Neuron (in vitro differentiated cells): Measurements from ENCODE around the gene ZFHX2.

Experiments
- H2AFZ ChIP-seq: one replicate; pipeline ENCODE4 v1.6.1; 2013; ENCODE audit warnings: low read depth, mild to moderate bottlenecking, inconsistent platforms, low read length, moderate library complexity
- H3K27me3 ChIP-seq: one replicate; pipeline ENCODE4 v1.6.1; 2013; ENCODE audit warnings: low read length; ENCODE audit not compliant: insufficient read depth
- H3K36me3 ChIP-seq: one replicate; pipeline ENCODE4 v1.6.1; 2013; ENCODE audit warnings: low read length; ENCODE audit not compliant: insufficient read depth
- H3K4me1 ChIP-seq: one replicate; pipeline ENCODE4 v1.6.1; 2013; ENCODE audit warnings: low read length; ENCODE audit not compliant: insufficient read depth
- H3K4me3 ChIP-seq: 2 replicates; pipeline ENCODE4 v1.5.1; 2013; ENCODE audit warnings: mild to moderate bottlenecking, low read length, moderate library complexity
- H3K9me3 ChIP-seq: one replicate; pipeline ENCODE4 v1.6.1; 2013; ENCODE audit warnings: low read length

Gene ZFHX2

DNA sequence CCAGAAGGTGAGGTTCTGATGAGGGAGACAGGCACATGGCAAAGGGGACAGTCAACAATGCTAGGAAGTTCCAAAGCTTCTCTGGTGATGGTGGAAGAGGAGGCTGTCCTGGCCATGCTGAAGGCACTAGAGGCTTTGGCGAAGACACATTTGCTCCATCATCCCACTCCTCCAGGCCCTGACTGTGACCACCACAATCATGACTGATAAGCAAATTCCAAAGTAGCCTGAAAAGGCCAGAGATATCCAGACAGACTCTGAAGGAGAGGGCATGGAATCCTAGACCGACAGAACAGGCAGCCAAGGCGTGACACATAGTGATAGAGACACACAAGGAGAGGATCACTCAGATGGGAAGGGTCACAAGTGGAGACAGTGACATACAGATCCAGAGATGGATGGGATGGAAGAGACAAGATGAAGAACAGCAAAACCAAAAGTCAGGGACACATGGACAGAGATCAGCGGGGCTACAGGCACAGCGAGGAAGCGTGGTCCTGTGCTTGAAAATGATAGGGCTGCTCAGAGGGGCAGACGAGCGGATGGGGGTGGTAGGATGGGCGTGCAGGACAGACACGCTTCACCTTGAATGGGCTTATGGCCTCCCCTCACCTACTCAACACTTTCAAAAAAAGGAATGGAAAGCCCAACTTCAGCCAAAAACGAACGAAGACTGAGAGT, 1.3 kb downstream of the ZFHX2 start:
- Histone ChIP-seq H3K36me3 (no peaks in the 10 kb centered on the region), H3K4me3 (peak overlapping the region; percentile 75), H2AFZ (peak overlapping the region; percentile 88), H3K4me1 (peaks cover 27% of the 10 kb centered on the region), H3K27me3 (no peaks in the 10 kb centered on the region), H3K9me3 (no peaks in the 10 kb centered on the region)

DNA sequence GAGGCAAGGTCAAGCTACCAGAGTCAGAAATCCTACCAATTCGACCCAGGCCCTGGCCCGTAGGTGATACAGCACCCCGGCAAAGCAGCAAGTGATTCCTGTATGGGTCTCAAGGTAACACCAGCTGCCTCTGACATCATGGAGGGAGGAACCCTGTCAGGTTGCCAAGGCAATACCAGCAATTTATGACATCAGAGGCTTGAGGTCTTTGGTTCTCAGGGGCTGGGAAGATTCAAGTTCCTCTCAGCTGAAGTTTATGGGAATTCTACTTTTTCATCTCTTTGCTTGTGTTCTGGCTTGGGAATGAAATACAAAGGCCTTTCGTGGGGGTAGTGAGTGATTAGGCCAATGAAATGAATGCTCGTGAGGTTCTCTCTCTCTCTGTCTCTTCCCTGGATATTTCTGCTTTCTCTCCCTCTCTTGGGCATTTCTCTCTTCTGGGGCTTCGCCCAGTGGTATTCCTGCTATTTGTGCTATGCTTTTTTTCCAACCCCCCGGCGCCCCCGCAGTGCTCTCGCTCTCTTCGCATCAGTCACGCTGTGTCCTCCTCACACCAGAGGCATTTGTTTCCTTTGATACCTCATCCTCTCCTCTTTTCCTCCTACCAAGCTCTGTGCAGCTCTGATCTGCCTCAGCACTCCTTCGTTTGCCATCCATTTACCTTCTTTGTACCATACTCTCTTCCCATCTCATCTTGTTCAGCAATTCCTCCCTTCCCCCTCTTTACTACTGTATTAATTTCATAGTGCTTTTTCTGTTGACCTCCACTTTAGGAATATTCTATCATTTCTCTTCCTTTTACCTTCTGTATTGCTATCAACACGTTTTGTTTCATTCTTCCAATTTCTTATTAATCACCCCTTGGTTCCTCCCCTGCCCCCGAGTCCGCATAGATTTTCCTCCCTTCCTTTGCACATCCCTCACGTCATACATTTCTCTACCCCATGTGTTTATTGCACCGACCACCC, 2.9 kb downstream of the ZFHX2 start:
- peaks cover 25% of the 10 kb centered on the region for H3K4me1 ChIP-seq
- no peaks in the 10 kb centered on the region for H3K27me3 ChIP-seq
- H3K36me3 ChIP-seq = no peaks in the 10 kb centered on the region
- no peak overlapping the region for H3K4me3 ChIP-seq
- H2AFZ ChIP-seq = no peak overlapping the region
- no peaks in the 10 kb centered on the region for H3K9me3 ChIP-seq

- Histone ChIP-seq H3K27me3 (no peaks in the 10 kb centered on the region), H3K4me1 (peaks cover 25% of the 10 kb centered on the region), H3K9me3 (no peaks in the 10 kb centered on the region), H3K4me3 (no peak overlapping the region), H3K36me3 (peaks cover 4% of the 10 kb centered on the region), H2AFZ (no peak overlapping the region)
These were observed 3.6 kb downstream of the ZFHX2 start for GRCh38 chr14:23547924-23548323.

DNA sequence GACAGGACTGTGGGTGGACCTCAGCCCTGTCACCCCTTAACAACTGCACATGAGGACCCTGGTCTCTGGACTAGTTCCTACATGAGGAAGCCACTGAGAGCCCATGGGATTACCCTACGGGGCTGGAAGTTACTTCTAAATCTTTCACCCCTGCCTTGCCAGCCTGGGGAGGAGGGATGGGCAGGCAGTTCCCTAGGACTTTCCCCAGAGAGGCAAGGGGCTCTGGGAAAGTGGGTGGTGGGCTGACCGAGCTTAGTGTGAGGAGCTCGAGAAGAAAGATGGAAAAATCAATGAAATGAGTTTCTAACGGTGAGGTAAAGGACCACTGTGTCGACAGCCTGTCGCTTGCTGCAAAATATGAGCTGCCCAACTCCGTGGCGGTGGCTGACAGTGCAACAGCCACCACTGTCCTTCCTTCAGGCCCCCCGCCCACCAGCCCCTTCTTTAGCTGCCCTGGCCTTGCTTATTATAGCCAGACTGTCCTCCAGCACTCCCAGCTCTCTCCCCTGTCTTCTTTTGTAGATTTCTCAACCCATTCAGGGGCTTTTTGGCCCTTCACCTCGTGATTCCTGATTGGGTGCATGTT, 5.0 kb downstream of the ZFHX2 start:
- Histone ChIP-seq H3K4me3 (no peak overlapping the region), H3K9me3 (no peaks in the 10 kb centered on the region), H3K27me3 (no peaks in the 10 kb centered on the region), H3K4me1 (peaks cover 25% of the 10 kb centered on the region), H3K36me3 (peaks cover 4% of the 10 kb centered on the region), H2AFZ (no peak overlapping the region)

DNA sequence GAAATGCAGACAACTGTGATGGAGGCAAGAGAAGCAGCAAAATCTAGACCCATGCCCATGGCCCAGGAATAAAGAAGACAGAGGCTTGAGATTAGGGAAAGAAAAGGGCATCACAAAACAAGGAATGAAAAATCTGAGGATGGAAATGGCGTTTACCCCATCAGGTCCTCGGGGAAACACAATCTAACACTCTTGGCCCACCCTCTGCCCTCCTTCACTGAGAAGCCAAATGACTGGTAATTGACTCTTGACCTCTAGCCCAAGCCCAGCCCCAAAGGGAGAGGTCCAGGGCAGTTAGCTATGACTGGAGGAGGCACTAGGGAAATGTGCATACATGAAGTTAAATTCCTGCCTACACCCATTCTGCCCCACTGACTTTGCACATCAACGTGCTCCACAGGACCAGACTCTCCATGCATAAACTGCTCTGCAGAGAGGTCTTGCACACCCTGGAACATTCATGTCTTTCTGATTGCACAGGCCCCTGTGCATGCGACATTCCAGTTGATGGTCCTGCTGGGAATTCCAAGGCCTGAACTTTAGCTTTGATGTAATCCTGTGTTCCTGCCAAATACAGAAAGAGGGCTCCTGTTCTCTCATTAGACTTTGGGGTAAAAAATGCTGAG, 5.7 kb downstream of the ZFHX2 start:
- Histone ChIP-seq H3K4me3 (no peak overlapping the region), H3K9me3 (no peaks in the 10 kb centered on the region), H3K27me3 (no peaks in the 10 kb centered on the region), H3K4me1 (peaks cover 25% of the 10 kb centered on the region), H2AFZ (no peak overlapping the region), H3K36me3 (peaks cover 4% of the 10 kb centered on the region)

GRCh38 chr14:23544511-23545447, 6.8 kb downstream of the ZFHX2 start:
- no peak overlapping the region for H2AFZ ChIP-seq
- no peaks in the 10 kb centered on the region for H3K27me3 ChIP-seq
- no peaks in the 10 kb centered on the region for H3K9me3 ChIP-seq
- no peak overlapping the region for H3K4me3 ChIP-seq
- peaks cover 15% of the 10 kb centered on the region for H3K4me1 ChIP-seq
- peaks cover 4% of the 10 kb centered on the region for H3K36me3 ChIP-seq

- Histone ChIP-seq H3K27me3 (no peaks in the 10 kb centered on the region), H2AFZ (no peak overlapping the region), H3K4me3 (no peak overlapping the region), H3K9me3 (no peaks in the 10 kb centered on the region), H3K36me3 (peaks cover 4% of the 10 kb centered on the region), H3K4me1 (peaks cover 5% of the 10 kb centered on the region)
These were observed 8.2 kb downstream of the ZFHX2 start for GRCh38 chr14:23543403-23543802.

DNA sequence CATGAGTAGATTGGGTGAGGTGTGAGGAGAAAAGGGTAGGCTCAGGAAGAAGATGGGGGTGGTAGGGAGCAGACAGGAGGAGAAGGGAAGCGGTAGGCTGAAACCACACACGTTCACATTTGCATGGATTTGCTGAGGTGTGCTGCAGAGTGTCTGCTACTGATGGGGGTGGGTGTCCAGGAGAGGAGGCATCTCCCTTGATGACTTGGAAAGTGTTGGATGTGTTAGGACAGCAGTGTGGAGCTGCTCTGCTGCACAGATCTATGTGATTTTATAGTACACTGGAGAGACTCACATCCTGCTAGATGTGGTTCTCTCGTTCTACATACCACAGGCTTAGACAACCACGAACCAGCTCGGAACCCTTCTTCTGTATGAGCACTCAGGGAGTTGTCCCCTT, 9.3 kb downstream of the ZFHX2 start:
- Histone ChIP-seq H3K4me3 (no peak overlapping the region), H2AFZ (no peak overlapping the region), H3K36me3 (peaks cover 4% of the 10 kb centered on the region), H3K27me3 (no peaks in the 10 kb centered on the region), H3K9me3 (no peaks in the 10 kb centered on the region), H3K4me1 (peaks cover 3% of the 10 kb centered on the region)

DNA sequence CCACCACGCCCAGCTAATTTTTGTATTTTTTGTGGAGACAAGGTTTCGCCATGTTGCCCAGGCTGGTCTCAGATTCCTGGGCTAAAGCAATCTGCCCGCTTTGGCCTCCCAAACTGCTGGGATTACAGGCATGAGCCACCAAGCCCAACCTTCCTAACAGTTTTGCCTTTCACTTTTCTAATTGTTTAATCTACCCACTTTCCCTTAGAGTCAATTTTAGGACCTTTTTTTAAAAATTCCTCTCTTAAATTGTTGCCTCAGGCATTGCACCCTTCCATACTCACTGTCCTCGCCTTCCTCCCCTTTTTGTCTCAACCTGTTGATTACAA, 11.5 kb downstream of the ZFHX2 start:
- Histone ChIP-seq H3K27me3 (no peaks in the 10 kb centered on the region), H3K9me3 (no peaks in the 10 kb centered on the region), H3K4me3 (no peak overlapping the region), H3K4me1 (peaks cover 3% of the 10 kb centered on the region), H2AFZ (no peak overlapping the region), H3K36me3 (peaks cover 4% of the 10 kb centered on the region)

DNA sequence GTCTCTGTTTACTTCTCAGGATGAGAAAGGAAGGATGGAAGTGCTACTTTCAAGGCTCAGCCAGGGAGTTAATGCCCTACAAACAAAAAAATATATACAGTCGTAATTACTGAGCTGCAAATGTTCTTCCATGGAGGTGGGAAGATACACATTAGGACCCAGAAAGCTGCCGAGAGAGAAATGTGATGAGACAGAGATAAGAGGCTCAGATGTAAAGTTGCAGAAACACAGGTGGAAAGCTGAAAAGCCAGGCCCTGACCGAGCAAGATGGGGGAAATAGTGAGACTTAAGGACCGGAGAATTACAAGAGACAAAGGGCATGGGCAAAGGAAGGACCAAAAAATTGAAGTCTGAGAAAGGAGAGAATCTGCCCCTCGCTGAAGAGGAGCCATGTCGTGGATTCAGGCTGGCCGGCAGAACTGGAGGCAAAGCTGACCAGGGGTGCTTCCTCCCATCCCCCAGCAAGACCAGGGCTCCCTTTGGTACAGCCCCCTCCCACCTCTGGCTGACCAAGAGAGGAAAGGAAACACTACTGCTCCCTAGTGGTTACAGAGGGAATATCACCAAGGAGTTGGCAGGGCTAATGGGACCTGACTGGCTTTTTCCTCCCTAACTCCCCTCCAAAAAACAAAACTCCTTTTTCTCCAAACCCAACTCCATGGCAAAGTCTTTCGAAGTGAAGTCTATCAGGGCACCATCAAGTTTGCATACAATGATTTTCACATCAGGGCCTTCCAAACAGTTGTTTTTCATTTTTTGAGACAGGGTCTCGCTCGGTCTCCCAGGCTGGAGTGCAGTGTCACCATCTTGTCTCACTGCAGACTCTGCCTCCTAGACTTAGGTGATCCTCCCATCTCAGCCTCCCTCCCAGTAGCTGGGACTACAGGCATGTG, 12.1 kb downstream of the ZFHX2 start:
- Histone ChIP-seq H3K27me3 (no peaks in the 10 kb centered on the region), H3K4me1 (peaks cover 3% of the 10 kb centered on the region), H3K36me3 (peaks cover 8% of the 10 kb centered on the region), H2AFZ (no peak overlapping the region), H3K4me3 (no peak overlapping the region), H3K9me3 (no peaks in the 10 kb centered on the region)

GRCh38 chr14:23538785-23539184, 12.8 kb downstream of the ZFHX2 start:
- H3K9me3 ChIP-seq = no peaks in the 10 kb centered on the region
- peaks cover 8% of the 10 kb centered on the region for H3K36me3 ChIP-seq
- no peaks in the 10 kb centered on the region for H3K27me3 ChIP-seq
- no peak overlapping the region for H3K4me3 ChIP-seq
- no peak overlapping the region for H2AFZ ChIP-seq
- H3K4me1 ChIP-seq = peaks cover 3% of the 10 kb centered on the region
